Activated CD4-positive, alpha-beta T cell treated with anti-CD3 and anti-CD28 coated beads for 4 hours (primary cell): ENCODE results near the gene TRIM9.
"Not testable (repeated sequence)": the region's sequence is repeated elsewhere in the genome, so short reads cannot be mapped to it uniquely, and the experiment has no call there.

Experiments
- DNase-seq, 2 donors: peaks; one replicate each; pipeline ENCODE4 v3.0.0-alpha.2; 2020

The TRIM9 gene

GRCh38 chr14:50956421-50956820, 138.5 kb downstream of the TRIM9 start:
- not testable (repeated sequence) for DNase-seq

DNA sequence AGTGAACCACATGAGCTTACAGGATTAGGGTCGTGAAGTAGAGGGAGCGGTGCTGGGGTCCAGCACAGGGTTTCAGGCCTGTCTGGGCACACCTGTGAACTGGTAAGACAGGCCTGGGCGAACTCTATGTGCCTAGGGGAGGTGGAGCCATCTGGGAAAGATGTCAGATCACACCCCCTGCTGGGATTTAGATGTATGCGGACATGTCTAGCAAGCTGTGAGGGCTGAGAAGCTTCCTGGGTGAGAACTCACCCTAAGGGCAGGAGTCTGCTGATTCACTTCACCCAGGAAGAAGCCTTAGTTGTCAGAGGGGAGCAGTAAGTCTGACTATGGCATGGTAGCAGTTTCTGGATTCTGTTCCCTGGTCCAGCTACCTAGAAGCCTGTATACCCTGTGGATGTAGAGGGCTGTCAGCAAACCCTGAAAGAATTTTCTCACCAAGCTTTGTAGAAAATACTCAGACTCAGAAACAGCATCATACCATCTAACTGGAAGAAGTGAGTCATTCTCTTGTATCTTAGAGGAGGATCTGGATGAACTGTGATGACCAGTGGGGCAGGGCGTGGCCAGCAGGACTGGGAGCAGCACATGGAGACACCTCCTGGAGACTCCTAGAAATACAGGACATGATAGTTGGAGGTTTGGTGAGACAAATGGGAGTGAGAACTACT, 139.4 kb downstream of the TRIM9 start:
- no peak for DNase-seq

DNA sequence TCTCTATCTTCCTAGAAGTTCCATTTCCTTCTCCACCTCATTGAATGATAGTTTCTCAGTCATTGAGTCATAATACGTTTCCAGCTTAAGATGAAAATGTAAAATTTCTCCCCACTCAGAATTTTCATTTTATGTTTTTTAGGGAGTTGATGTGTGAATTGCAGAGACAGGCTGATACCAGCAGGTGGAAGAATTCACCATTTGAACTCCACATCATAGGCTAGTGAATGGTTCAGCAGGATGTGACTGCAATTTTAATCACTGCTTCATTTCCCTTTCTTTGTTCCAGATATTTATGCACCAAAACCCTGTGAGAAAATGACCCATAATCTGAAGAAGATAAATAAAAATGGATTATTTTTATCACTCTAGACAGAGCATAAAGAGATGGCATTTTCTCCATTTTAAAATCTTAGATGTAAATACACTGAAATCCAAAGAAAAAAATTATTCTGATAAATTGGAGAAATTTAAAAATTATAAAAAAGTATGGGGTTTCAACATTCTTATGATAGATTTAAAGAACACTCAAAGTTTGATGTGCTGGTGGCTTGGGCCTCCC, 140.0 kb downstream of the TRIM9 start:
- no peak for DNase-seq

DNA sequence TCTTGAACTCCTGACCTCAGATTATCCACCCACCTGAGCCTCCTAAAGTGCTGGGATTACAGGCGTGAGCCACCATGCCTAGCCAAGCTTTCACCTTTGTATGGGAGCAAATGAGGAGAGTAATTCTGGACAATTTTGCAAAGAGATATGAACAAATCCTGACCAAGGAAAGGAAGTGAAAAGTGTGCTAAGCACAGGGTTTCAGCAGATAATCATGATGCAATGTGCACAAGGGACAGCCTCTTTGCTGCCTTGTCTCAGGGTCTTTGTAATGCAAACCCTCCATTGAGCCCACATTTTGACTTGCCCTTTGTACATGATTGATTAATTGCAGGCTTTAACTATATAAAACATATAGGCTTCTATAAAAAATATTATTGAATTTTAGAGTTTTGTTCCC, 141.4 kb downstream of the TRIM9 start:
- no peak for DNase-seq

DNA sequence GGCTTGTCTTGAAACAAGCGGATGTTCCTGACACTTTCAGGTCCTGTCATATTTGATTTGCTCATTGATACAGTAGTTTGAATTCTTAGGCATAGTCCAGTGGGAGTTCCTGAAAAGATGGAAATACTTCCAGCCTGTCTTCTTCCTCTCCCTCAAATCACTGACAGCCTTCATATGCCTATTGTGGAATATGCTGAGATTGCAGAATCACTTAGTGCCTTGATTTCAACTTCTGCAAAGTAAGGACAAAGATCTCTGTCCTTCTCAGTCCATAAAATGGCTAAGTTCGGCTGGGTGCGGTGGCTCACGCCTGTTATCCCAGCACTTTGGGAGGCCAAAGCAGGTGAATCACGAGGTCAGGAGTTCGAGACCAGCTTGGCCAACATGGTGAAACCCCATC, 143.9 kb downstream of the TRIM9 start:
- no peak for DNase-seq

DNA sequence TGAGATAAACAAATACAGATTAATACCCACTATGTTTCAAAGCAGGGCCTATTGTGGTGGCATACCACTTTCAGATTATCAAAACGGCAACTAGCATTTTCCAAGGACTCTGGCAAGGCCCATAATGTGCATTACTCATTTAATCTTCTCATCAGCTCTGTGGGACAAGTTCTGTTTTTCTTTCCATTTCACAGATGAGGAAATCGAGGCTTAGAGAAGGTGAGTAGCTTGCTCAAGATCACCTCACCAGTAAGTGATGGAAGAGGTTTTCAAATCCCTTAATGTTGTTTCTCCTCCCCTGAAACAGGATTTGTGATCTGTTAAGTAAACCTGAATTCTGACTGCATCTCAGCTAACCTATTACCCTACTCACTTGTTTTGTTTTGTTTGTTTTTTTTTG, 146.7 kb downstream of the TRIM9 start:
- DNase-seq, result no peak

DNA sequence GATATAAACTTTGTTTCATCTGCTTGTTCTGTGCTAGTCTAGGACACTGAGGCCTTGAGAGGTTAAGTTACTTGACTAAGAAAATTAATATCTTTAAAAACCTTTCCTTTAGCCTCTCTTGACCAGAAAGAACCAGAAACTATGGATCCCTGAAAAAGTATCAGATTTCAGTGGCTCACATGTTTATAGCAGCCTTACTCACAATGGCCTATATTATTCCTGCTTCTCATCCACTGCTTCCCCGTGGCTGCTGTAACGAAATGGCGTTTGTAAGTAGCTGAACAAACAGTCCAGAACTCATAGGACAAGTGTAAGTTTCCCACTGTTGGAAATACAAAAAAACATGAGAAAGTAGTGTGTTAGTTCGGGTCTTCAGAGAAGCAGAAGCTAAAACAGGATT, 147.5 kb downstream of the TRIM9 start:
- DNase-seq, result no peak

GRCh38 chr14:50946234-50946935, 148.5 kb downstream of the TRIM9 start:
- DNase-seq, result no peak

DNA sequence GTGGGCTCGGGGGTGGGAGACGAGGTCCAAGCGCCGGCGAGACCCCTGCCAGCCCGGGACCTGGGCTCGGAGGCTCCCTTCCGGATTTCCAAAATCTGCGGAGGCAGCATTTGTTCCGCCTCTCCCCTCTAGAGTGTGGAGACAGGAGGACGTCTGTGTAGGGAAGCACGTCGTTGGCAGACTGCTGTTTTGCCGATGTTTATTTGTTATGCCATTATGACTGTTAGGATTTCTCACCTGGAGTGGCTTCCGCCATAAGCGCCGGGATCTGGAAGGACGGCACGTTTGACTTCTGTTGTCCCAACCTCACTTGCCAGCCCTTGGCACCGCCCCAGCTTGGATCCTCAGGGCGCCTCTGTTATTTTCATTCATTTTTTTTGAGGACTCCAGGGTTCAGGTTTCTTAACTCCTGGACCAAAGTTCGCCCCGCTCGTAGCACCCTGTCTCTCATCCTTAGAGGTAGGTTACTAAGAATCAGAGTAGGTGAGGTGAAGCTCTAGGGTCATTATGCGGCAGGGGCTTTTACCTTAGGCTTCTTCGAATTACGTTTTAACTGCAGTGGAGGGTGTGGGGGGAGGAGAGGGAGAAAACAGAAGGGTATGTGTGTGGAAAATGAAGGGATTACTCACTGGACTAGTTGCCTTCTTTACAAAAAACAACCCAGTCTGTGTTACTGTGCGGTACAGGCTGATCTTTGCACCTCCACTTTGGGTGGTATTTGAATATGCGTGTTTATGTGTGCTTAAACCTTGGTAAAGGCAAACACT, 150.1 kb downstream of the TRIM9 start:
- no peak for DNase-seq

GRCh38 chr14:50943943-50944646, 150.8 kb downstream of the TRIM9 start, which contains the start of gene PYGL:
TSS of gene PYGL (minus strand) at chr14:50944483. CDS start at chr14:50944403, 80 bp downstream.
- peak; percentile 7 to 14 for DNase-seq

GRCh38 chr14:50943261-50943942, 151.5 kb downstream of the TRIM9 start:
- no peak for DNase-seq

- not testable (repeated sequence) for DNase-seq
Observed at GRCh38 chr14:50941638-50942037, 153.3 kb downstream of the TRIM9 start.

GRCh38 chr14:50941151-50941550, 153.8 kb downstream of the TRIM9 start:
- no peak for DNase-seq

DNA sequence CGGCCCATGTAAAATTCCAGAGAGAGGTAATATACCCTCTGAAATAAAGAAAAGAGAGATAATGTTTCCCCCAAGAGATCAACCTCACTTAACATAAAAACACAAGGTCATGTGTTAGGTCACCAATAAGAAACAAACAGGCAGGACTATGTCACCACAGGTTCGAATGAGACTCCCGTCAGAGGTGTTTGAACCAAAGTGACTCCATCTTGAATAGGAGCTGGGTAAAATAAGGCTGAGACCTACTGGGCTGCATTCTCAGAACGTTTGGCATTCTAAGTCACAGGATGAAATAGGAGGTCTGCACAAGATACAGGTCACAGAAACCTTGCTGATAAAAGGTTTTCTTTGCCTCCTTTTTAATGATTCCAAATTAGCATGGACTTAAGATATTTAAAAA, 157.1 kb downstream of the TRIM9 start:
- DNase-seq, result no peak

DNA sequence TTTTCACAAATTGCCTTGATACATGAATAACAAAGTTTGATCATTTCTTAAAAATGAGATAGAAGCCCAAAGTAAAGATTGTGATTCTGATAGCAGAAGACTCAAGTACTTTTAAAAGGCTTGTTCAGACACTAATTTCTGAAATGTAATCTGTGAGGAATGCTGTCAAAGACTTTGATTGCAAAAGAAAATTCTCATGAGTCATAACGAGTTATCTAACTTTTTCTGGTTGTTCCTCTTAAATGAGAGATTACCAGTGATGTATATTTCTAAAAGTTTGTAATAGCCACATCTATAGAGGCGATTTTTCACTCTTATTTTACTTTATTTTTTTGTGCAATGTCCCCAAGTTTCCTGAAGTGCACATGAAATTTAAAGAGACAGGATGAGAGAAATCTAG, 157.6 kb downstream of the TRIM9 start:
- no peak for DNase-seq

GRCh38 chr14:50936882-50937281, 158.0 kb downstream of the TRIM9 start:
- DNase-seq, result no peak

DNA sequence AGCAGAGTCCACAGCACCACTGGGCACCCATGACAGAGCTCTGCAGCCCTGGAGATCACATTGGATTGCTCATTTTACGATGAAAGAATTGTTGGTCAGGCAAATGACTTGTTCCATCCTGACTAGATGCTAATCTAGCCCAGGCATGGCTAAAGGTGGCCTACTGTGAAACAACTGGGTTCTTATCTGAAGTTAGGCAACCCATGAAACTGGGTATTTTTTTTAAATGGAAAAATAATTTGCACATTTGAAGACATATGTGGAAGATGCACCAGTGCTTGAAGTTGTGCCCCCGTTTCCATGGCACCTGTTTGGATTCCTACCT, 158.9 kb downstream of the TRIM9 start:
- no peak for DNase-seq

DNA sequence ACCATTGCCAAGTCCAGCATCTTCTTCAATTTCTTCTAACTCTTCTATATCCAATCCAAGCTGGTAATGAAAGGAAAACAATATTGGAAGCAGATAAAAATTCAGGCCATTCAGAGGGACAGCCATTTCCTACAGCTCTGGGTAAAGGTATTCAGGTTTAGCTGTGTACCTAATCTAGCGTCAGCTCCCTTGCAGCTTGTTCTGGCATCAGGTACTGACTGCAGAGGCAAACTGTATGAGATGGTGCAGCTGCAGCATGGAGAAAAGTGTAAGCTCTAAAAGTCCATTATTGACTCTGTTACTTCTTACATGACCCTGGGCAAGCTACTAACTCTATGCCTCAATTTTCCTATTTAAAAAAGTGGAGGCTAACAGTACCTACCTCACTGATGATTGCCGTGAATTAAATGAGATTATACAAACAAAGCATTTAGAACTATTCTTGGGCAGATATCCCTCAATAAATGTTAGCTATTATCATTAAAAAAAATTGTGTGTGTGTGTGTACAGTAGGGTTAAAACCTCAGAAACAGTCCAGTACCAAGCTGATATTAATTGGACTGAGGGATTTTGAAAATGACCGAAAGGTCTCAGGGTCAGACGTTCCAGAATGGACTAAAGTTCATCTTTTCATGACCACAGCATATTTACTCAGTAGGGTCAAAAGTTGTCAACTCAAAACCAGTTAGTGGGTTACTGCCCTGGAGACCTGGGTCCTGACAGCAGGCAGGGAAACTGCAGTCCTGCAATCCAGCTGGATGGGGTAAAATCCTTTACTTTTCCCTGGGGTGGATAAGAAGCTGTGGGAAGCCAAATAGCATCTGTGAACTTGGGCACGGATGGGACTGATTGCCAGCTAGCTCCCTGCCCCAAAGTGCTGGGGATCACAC, 159.5 kb downstream of the TRIM9 start:
- DNase-seq, result no peak

- DNase-seq, result no peak
Observed at GRCh38 chr14:50932592-50933495, 162.1 kb downstream of the TRIM9 start.

DNA sequence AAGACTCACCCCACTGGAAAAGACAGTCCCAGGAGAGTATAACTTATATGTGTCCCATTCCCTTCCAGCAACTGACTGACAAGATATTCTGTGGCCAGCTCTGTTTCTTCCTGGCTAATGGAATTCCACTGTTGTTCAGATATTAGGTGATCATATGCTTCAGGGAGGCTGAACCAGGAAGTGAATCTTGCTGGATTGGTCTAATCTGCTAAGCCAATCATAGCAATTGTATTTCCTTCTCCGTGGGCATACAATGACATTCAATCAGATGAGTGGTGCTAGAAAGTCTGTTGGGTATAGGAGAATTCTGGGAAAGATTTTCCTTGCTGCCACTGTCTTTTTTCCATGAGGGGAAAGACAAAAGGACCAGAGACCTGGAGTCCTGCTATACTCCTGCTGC, 162.7 kb downstream of the TRIM9 start:
- DNase-seq, result no peak
